Subcutaneous adipose tissue (tissue), 4 donors: ENCODE data around the gene USP20. TPM values are rescaled to one million over a fixed set of nuclear protein-coding genes. Genes with fewer than 3 reads are reported as not detected.

Source experiments
- CTCF ChIP-seq: fragments of 450-650 bp; IDR thresholded peaks from one replicate; pipeline ENCODE4 v1.5.1; 2016; ENCODE audit warnings: low read depth, mild to moderate bottlenecking, control low read depth, antibody characterized with exemption, moderate library complexity
- total RNA-seq, 4 donors: library from RNA; depleted of rRNA; stranded (reverse); fragments of >200 nt; gene quantifications; one replicate each; pipeline ENCODE4 v1.1.0, GENCODE V29; 2016

The USP20 gene
- total RNA-seq, 4 donors from 2014 or later: 12.1 to 23.7 (median 19.8) TPM

- no peak for TF ChIP-seq CTCF
Observed at GRCh38 chr9:129857207-129857606, 21.9 kb downstream of the USP20 start.

- no peak for TF ChIP-seq CTCF
Observed at GRCh38 chr9:129858167-129858962, 23.1 kb downstream of the USP20 start.

- TF ChIP-seq CTCF: no peak
Observed at GRCh38 chr9:129860653-129861446, 25.6 kb downstream of the USP20 start.

GRCh38 chr9:129861447-129861827, 26.2 kb downstream of the USP20 start:
- TF ChIP-seq CTCF: no peak

GRCh38 chr9:129863059-129863690, 27.9 kb downstream of the USP20 start:
- no peak for TF ChIP-seq CTCF

GRCh38 chr9:129864991-129865647, 29.9 kb downstream of the USP20 start:
- no peak for TF ChIP-seq CTCF
